Spleen (tissue), 7 donors: ENCODE results near the gene BSPRY.

Source experiments
- POLR2A ChIP-seq, 3 donors: fragments of 450-650 bp; IDR thresholded peaks; one replicate each; pipeline ENCODE4 v1.5.1; 2017; ENCODE audit warnings: antibody characterized with exemption in 3 of 3, mild to moderate bottlenecking in 1 of 3
- POLR2AphosphoS5 ChIP-seq, 3 donors: sonication (generic); formaldehyde crosslinking; IDR thresholded peaks; one replicate each; pipeline ENCODE4 v1.5.1; 2017; ENCODE audit warnings: antibody characterized with exemption in 3 of 3
- TF ChIP-seq, protein P1 (sequence below), 11 experiments: fragments of 200-600 bp in 7 of 11; fragments of 450-650 bp in 4 of 11; sonication (generic) in 4 of 11; IDR thresholded peaks in 8 of 11; conservative IDR thresholded peaks in 3 of 11; 1 replicate in 7 of 11; 2 replicates in 4 of 11; pipeline versions ENCODE4 v1.4.0 to v1.8.0; 2016 to 2021; ENCODE audit warnings: antibody characterized with exemption in 11 of 11, inconsistent platforms in 4 of 11, mild to moderate bottlenecking in 1 of 11
- donor health status: DM: no; HTN: no; CAD: no; lungs with moderate emphysema.
- donor health status: DM: no; HTN: no; CAD: no.
- donor health status: DM: no; HTN: no; CAD: no.

DNA sequence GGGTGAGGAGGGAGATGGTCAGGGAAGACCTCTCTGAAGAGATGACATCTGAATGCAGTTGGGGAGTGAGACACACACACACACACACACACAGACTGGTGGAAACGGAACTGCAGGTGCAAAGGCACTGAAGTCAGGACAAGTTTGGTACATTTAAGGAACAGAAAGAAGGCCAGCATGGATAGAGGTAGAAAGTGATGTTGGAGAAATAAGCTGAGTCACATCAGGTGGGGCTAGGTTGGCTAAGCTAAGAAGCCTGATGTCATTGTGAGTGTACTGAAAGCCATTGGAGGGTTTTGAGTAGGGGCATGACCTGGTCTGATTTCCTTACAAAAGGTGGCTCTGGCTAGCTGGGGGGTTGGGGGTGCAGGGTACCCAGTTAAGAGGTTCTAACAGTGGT lies 3.1 kb downstream of the BSPRY start:
- TF ChIP-seq POLR2AphosphoS5 (IDR thresholded peaks at IDR 0.05) (no peak), POLR2A (IDR thresholded peaks at IDR 0.05) (no peak)
- TF ChIP-seq, protein P1, sequence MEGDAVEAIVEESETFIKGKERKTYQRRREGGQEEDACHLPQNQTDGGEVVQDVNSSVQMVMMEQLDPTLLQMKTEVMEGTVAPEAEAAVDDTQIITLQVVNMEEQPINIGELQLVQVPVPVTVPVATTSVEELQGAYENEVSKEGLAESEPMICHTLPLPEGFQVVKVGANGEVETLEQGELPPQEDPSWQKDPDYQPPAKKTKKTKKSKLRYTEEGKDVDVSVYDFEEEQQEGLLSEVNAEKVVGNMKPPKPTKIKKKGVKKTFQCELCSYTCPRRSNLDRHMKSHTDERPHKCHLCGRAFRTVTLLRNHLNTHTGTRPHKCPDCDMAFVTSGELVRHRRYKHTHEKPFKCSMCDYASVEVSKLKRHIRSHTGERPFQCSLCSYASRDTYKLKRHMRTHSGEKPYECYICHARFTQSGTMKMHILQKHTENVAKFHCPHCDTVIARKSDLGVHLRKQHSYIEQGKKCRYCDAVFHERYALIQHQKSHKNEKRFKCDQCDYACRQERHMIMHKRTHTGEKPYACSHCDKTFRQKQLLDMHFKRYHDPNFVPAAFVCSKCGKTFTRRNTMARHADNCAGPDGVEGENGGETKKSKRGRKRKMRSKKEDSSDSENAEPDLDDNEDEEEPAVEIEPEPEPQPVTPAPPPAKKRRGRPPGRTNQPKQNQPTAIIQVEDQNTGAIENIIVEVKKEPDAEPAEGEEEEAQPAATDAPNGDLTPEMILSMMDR (IDR thresholded peaks at IDR 0.05 in 8 of 11, conservative IDR thresholded peaks at IDR 0.05 in 3 of 11), result no peak
